ENCODE measurements around the gene TIMM9.
"Not testable (repeated sequence)": the region's sequence is repeated elsewhere in the genome, so short reads cannot be mapped to it uniquely, and the experiment has no call there.

- TF ChIP-seq BACH2 (CRISPR knock-in tag; IDR thresholded peaks at IDR 0.05; ENCODE audit: borderline replicate concordance); SNAI2 (CRISPR knock-in tag; IDR thresholded peaks at IDR 0.05); CSRNP3 (CRISPR knock-in tag; IDR thresholded peaks at IDR 0.05); ARNTL (CRISPR knock-in tag; IDR thresholded peaks at IDR 0.05; ENCODE audit: borderline replicate concordance, low read depth): not testable (repeated sequence)
Measured at GRCh38 chr14:58416934-58417333, 10.4 kb downstream of the TIMM9 start.

Measured in SK-N-SH treated with all-trans-retinoic acid at 6 μM for 48 hours (cell line).